Activated CD4-positive, alpha-beta T cell treated with anti-CD3 and anti-CD28 coated beads, Interleukin-2, amount 50 U/mL, for 4 hours (primary cell): ENCODE results near the gene ADNP2.

ENCODE experiments used
- DNase-seq, 2 experiments: peaks; one replicate each; pipeline ENCODE4 v3.0.0-alpha.2; 2020

Gene ADNP2

GRCh38 chr18:80175451-80176204 is 66.6 kb downstream of the ADNP2 start:
- DNase-seq = peak in 1 of 2 experiments; percentile 3

GRCh38 chr18:80176334-80177073 is 67.4 kb downstream of the ADNP2 start:
- no peak for DNase-seq

- DNase-seq = no peak
Observed at GRCh38 chr18:80177128-80177527, 68.1 kb downstream of the ADNP2 start.

- DNase-seq = no peak
Observed at GRCh38 chr18:80178935-80179818, 70.1 kb downstream of the ADNP2 start.

GRCh38 chr18:80179857-80180558 is 70.9 kb downstream of the ADNP2 start:
- no peak for DNase-seq

GRCh38 chr18:80180778-80181564 is 71.9 kb downstream of the ADNP2 start:
- DNase-seq = no peak

GRCh38 chr18:80181642-80182461 is 72.8 kb downstream of the ADNP2 start:
- no peak for DNase-seq

- no peak for DNase-seq
Observed at GRCh38 chr18:80182855-80183254, 73.8 kb downstream of the ADNP2 start.

GRCh38 chr18:80183273-80184050 is 74.4 kb downstream of the ADNP2 start:
- no peak for DNase-seq

- no peak for DNase-seq
Observed at GRCh38 chr18:80184243-80184772, 75.2 kb downstream of the ADNP2 start.

GRCh38 chr18:80185545-80185944 is 76.5 kb downstream of the ADNP2 start:
- no peak for DNase-seq

- DNase-seq = no peak
Observed at GRCh38 chr18:80187956-80188642, 79.0 kb downstream of the ADNP2 start.

GRCh38 chr18:80188643-80189530 is 79.8 kb downstream of the ADNP2 start:
- no peak for DNase-seq

GRCh38 chr18:80189531-80189865 is 80.4 kb downstream of the ADNP2 start:
- DNase-seq = no peak
